Measurements from ENCODE around the gene PHLDA1. TPM values are rescaled to one million over a fixed set of nuclear protein-coding genes. Genes with fewer than 3 reads are reported as not detected.

The PHLDA1 gene
- polyA plus RNA-seq (2012; ENCODE audit: missing spikeins) = 0.51 TPM

DNA sequence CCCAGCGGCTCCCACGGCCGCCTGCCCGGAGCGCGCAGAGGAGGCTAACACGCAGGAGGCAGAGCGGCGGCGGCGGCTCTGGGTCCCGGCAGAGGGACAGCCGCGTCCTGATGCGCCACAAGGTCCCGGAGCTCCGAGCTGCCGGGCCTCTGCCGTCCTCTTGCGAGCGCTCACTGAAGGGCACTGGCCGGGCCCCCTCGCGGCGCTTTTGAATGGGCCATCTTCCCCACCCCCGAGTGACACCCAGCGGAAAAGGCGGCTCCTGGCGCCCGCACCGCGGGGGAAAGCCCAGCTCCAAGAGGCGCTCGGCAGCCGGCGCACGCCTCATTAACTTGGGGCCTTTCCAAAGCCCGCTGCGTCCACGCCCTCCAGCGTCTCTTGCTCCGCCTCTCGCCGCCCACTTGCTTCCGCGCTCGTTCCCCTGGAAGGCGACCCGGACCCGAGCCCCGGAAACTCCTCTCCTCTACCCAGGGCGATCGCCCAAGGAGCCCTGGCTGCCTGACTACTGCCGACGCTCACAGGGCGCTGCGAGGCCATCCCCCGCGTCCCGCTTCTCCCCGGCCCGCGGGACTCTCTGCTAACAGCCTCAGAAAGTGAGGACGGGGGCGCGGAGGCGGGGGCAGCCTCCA, at the start of gene PHLDA1:
PHLDA1 (minus strand) TSS at position 363 of the 629 bp plus-strand sequence.
- 0 out of 2 replicates have a peak, but pooled peaks have one; percentile 23 for TF ChIP-seq POLR2AphosphoS5 (IDR thresholded peaks at IDR 0.05; ENCODE audit: low read depth, low read length)
- peak; percentile 55 for TF ChIP-seq TAF1 (IDR thresholded peaks at IDR 0.05; ENCODE audit: borderline replicate concordance, low read depth, low read length)
- peak; percentile 55; the same call in 1 of the 2 replicates for TF ChIP-seq POLR2A (IDR thresholded peaks at IDR 0.05; ENCODE audit: low read depth, low read length)
- peak; percentile 81 for DNase-seq (ENCODE audit: insufficient read length)
- peak; percentile 71 for FAIRE-seq

- DNase-seq (ENCODE audit: insufficient read length) = no peak
- FAIRE-seq = no peak
- TF ChIP-seq TAF1 (IDR thresholded peaks at IDR 0.05; ENCODE audit: borderline replicate concordance, low read depth, low read length) (no peak), POLR2A (IDR thresholded peaks at IDR 0.05; ENCODE audit: low read depth, low read length) (no peak), POLR2AphosphoS5 (IDR thresholded peaks at IDR 0.05; ENCODE audit: low read depth, low read length) (no peak)
Measured at GRCh38 chr12:76080729-76081415, 49.3 kb upstream of the PHLDA1 start.

- FAIRE-seq = no peak
Measured at GRCh38 chr12:76080017-76080728, 48.6 kb upstream of the PHLDA1 start.

GRCh38 chr12:76078748-76079147, 47.2 kb upstream of the PHLDA1 start:
- TF ChIP-seq POLR2AphosphoS5 (IDR thresholded peaks at IDR 0.05; ENCODE audit: low read depth, low read length) (no peak), TAF1 (IDR thresholded peaks at IDR 0.05; ENCODE audit: borderline replicate concordance, low read depth, low read length) (no peak), POLR2A (IDR thresholded peaks at IDR 0.05; ENCODE audit: low read depth, low read length) (no peak)
- FAIRE-seq = no peak
- DNase-seq (ENCODE audit: insufficient read length) = no peak

More at GRCh38 chr12:76080017-76080728, 48.6 kb upstream of the PHLDA1 start:
- TF ChIP-seq TAF1 (IDR thresholded peaks at IDR 0.05; ENCODE audit: borderline replicate concordance, low read depth, low read length) = no peak
- DNase-seq (ENCODE audit: insufficient read length) = no peak

DNA sequence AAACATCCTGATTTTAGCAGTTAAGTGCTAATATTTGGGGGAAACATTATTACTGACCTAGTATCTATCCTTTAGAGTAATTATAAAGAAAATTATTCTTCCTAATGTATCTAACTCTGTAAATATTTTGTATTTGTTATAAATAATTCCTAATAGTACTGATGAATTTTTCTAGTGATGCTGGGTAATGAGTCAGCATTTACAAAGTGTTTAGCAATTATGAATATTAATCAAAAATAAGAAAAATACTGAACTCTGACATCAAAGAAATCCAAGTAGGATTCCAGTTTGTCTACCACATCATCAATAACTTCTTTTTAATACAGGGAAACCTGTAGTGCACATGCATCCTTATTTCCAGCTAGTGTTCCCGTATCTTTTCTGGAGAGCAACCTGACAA, 43.9 kb upstream of the PHLDA1 start:
- FAIRE-seq (no peak), DNase-seq (ENCODE audit: insufficient read length) (no peak)
- TF ChIP-seq POLR2AphosphoS5 (IDR thresholded peaks at IDR 0.05; ENCODE audit: low read depth, low read length) (no peak), POLR2A (IDR thresholded peaks at IDR 0.05; ENCODE audit: low read depth, low read length) (no peak), TAF1 (IDR thresholded peaks at IDR 0.05; ENCODE audit: borderline replicate concordance, low read depth, low read length) (no peak)

DNA sequence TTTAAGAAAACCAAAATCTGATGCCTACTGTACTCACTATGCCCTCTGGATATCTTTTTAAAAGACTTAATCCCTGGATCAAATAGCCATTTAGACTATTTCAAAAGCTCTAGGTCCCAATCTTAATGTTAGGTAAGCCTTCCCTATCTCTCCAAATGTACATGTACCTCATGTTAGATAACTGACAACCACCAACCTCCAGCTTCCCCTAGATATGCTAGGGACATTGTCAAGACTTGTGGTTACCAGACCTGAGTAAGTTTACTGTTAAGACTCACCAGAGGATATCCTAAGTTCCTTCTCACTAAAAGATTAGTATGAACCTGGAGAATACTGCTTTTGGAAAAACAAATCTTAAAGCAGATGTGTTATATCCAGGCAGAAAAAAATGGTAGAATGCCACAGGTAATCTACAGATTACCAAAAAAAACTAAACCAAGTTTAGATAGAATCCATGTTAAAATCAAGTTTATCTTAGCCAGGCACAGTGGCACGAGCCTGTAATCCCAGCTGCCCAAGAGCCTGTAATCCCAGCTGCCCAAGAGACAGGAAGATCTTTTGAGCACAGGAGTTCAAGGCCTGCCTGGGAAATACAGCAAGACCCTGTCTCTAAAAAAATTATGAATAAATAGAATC, 43.2 kb upstream of the PHLDA1 start:
- DNase-seq (ENCODE audit: insufficient read length) = no peak
- FAIRE-seq = no peak
- TF ChIP-seq TAF1 (IDR thresholded peaks at IDR 0.05; ENCODE audit: borderline replicate concordance, low read depth, low read length) (no peak), POLR2A (IDR thresholded peaks at IDR 0.05; ENCODE audit: low read depth, low read length) (no peak), POLR2AphosphoS5 (IDR thresholded peaks at IDR 0.05; ENCODE audit: low read depth, low read length) (no peak)

DNA sequence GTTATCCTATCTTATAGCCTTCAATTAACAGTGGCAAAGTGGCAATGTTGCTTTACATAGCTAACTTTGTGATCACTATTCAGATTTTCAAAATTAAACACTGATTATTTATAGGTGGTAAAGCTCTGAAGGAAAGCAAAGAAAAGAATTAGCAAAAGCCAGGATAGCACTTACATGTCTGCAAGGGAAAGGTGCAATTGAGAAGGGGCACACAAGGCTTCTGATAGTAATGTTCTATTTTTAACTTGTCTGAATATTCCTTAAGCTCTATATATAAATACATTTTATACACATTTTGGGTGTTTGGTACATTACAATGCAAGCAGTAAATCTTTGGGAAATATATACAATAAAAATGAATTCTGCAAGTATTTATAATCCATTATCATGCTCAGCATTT, 42.0 kb upstream of the PHLDA1 start:
- TF ChIP-seq POLR2A (IDR thresholded peaks at IDR 0.05; ENCODE audit: low read depth, low read length) (no peak), TAF1 (IDR thresholded peaks at IDR 0.05; ENCODE audit: borderline replicate concordance, low read depth, low read length) (no peak), POLR2AphosphoS5 (IDR thresholded peaks at IDR 0.05; ENCODE audit: low read depth, low read length) (no peak)
- FAIRE-seq (no peak), DNase-seq (ENCODE audit: insufficient read length) (no peak)

GRCh38 chr12:76072568-76072967, 41.0 kb upstream of the PHLDA1 start:
- TF ChIP-seq TAF1 (IDR thresholded peaks at IDR 0.05; ENCODE audit: borderline replicate concordance, low read depth, low read length) = no peak
- no peak for TF ChIP-seq POLR2A (IDR thresholded peaks at IDR 0.05; ENCODE audit: low read depth, low read length)
- no peak for FAIRE-seq
- no peak for DNase-seq (ENCODE audit: insufficient read length)

DNA sequence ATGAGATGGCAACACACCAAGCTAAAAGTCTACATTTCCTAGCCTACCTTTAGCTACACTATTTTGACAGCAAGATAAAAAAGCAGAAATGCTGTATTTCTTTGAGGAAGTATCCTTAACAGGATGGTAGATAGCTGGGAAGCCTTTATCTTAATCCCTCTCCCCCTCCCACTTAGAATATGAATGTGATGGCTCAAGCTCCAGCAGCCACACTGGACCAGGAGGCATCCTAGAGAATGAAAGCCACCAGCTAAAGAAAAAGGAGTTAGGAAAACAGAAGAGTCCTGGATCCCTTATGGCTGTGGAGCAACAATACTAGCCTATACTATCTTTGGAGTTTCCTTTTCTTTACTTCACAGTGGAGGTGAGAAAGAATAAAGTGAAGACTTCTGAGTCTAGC, 37.8 kb upstream of the PHLDA1 start:
- no peak for DNase-seq (ENCODE audit: insufficient read length)
- FAIRE-seq = no peak
- no peak for TF ChIP-seq POLR2A (IDR thresholded peaks at IDR 0.05; ENCODE audit: low read depth, low read length)
- no peak for TF ChIP-seq TAF1 (IDR thresholded peaks at IDR 0.05; ENCODE audit: borderline replicate concordance, low read depth, low read length)
- TF ChIP-seq POLR2AphosphoS5 (IDR thresholded peaks at IDR 0.05; ENCODE audit: low read depth, low read length) = no peak

- no peak for DNase-seq (ENCODE audit: insufficient read length)
- FAIRE-seq = no peak
- TF ChIP-seq POLR2A (IDR thresholded peaks at IDR 0.05; ENCODE audit: low read depth, low read length) (no peak), POLR2AphosphoS5 (IDR thresholded peaks at IDR 0.05; ENCODE audit: low read depth, low read length) (no peak), TAF1 (IDR thresholded peaks at IDR 0.05; ENCODE audit: borderline replicate concordance, low read depth, low read length) (no peak)
Measured at GRCh38 chr12:76065917-76066316, 34.3 kb upstream of the PHLDA1 start.

GRCh38 chr12:76064904-76065303, 33.3 kb upstream of the PHLDA1 start:
- FAIRE-seq = no peak
- DNase-seq (ENCODE audit: insufficient read length) = no peak
- TF ChIP-seq POLR2AphosphoS5 (IDR thresholded peaks at IDR 0.05; ENCODE audit: low read depth, low read length) (no peak), POLR2A (IDR thresholded peaks at IDR 0.05; ENCODE audit: low read depth, low read length) (no peak), TAF1 (IDR thresholded peaks at IDR 0.05; ENCODE audit: borderline replicate concordance, low read depth, low read length) (no peak)

Measured in GM12892 (cell line).